GM03348 (cell line): ENCODE measurements around the gene IDI2.
"Not testable (repeated sequence)": the region's sequence is repeated elsewhere in the genome, so short reads cannot be mapped to it uniquely, and the experiment has no call there.

Experiments used
- DNase-seq: peaks from one replicate; pipeline ENCODE4 v3.0.0; 2012; ENCODE audit warnings: low spot score

IDI2 gene

DNA sequence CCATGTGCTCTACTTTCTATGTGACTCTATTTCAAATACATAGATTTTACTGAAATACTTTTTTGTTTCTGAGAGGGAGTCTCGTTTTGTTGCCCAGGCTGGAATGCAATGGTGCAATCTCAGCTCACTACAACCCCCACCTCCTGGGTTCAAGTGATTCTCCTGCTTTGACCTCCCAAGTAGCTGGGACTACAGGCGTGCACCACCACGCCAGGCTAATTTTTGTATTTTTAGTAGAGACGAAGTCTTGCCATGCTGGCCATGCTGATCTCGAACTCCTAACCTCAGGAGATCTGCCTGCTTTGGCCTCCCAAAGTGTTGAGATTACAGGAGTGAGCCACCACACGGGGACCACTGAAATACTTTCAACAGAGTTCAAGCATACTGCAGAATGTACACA lies 19.8 kb upstream of the IDI2 start:
- DNase-seq: no peak

DNA sequence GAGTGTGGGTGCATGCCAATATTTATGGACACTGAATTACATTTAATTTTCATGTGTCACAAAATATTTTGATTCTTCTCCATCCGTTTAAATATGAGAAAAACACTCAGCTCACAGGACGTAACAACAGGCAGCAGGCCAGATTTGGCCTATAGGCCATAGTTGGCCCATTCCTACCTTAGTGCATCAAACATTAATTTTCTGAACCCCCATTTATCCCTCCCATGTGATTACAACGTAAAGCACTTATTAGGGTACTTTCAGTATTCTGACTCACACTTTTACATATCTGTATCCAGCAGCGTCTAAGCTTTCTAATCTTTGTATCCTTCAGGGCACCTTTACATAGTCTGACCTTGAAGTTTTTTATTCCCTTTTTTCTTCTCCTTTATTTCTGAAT lies 19.3 kb upstream of the IDI2 start:
- no peak for DNase-seq

DNA sequence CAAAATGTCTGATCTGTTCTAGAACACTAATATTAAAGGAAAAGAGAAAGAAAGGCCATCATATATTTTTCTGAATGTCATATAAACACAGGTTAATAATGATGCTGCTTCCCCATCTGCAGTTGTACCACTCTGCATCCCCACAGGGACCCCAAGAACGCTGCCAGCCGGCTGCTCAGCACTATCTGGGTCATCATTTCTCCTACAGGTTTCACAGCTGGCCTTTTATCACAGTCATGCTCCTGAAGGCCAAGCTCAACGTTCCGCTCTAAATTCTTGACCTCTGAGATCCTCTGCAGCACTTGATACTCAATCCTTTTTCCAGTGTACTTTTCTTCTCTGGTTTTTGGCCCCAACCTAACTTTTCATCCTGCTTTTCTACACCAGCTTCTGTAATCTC lies 18.5 kb upstream of the IDI2 start:
- DNase-seq: no peak

DNA sequence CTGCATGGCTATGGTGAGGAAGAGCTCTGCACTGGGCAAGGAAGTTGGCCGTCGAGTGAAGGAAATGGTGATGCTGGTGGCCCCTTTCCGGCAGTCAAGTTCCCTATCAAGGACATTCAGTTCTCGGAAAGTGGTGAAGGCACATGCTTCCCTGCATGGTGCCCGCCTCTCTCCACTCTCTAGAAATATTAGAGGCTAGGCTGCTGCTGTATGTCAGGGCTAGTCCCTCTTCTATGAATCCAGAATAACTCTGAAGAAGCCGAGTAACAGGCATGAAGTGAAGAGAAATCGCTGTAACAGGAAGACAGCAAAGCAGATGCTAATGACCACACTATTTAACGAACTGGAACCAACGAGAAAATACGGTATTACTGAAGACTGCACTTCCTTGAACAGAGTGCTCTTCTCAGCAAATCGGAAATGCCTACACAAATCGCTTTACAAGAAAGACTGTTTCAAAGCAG lies 17.9 kb upstream of the IDI2 start:
- no peak for DNase-seq

DNA sequence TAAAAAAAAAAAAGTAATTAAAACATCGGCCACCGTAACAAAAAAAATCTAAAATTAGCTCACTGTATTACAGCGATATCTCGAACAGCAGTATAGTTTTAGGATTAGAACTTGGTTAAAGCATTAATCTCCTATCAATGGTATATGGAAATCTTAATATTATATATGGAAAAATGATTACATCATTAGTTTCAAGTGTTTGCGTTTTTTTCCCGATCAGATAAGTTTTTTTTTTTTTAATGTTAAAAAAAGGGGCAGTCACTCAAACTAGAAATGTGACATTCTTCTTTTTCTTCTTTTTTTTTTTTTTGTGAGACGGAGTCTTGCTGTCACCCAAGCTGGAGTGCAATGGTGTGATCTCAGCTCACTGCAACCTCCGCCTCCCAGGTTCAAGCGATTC lies 15.9 kb upstream of the IDI2 start:
- no peak for DNase-seq

DNA sequence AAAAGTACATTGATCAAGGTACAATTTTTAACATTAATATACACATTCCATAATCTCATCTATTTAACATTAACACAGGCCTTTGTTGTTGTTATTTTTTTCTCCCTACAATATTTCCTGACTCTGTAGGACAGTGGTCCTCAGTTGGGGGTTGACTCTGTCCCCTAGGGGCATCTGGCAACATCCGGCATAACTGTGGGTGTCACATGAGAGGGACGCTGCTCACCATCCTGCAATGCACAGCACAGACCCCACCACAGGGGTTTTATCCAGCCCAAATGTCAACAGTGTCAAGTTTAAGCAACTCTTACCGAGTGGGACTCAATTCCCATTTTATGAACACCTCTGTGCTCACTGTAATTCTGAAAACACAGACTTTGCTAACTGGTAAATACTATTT lies 14.5 kb upstream of the IDI2 start:
- DNase-seq: no peak

DNA sequence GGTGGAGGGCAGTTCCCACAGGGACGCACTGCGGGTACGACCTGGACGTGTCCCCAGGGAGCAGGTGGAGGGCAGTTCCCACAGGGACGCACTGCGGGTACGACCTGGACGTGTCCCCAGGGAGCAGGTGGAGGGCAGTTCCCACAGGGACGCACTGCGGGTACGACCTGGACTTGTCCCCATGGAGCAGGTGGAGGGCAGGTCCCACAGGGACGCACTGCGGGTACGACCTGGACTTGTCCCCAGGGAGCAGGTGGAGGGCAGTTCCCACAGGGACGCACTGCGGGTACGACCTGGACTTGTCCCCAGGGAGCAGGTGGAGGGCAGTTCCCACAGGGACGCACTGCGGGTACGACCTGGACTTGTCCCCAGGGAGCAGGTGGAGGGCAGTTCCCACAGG lies 13.1 kb upstream of the IDI2 start:
- not testable (repeated sequence) for DNase-seq

DNA sequence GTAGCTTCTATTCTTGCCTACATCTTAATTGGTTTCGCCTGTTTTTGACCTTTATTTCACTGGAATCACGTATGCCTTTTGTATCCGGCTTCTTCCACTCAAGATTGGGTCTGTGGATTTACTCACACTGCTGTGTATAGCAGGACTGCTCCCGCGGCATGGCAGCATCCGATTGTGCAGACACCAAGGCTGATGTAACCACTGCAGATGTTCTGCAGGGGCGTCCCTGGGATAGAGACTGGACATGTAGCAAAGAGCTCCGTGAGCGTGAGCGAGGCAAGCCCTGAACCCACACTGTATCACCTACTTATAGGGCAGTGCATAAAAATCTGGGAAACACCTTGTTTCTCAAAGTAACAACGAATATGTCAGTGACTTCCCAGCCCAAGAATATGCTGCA lies 11.4 kb upstream of the IDI2 start:
- DNase-seq: no peak

DNA sequence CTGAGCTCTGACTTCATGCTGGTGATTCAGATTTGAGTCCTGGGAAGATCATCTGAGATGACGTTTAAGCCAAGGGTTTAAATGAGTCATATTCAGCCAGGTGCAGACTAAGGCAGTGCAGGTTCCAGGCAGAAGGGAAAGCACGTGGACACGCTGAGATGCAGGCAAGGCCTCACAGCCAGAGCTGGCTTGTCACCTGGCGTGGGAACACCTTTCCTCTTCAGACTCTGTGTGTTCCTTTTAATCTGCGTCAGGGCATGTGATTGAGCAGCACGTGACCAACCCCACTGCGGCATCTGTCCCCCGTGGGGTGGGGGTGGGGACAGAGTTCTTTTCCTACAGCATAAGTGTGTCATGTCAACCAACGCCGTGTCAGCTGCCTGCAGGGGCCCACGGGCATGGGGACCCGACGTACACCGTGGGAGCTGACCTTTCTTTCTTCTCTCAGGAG lies 10.7 kb upstream of the IDI2 start:
- DNase-seq: no peak

DNA sequence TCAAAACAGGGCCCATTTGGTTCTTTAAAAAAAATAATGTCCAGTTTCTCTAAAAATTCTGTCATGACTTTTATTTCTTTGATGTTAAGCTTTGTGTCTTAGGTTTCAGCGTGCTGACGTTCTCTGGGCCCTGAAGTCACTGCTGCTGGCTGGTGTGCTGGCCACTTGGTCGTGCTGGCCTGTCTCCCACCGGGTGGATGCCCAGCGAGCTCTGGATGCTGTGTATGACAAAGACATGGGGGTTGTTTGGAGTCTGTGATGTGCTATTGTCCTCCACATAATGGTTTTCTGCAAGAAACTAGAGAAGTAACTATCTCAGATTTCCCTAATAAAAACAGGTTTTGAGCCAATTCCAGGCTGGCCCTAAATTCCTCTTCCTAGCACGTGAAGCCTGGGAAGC lies 9.5 kb upstream of the IDI2 start:
- no peak for DNase-seq

DNA sequence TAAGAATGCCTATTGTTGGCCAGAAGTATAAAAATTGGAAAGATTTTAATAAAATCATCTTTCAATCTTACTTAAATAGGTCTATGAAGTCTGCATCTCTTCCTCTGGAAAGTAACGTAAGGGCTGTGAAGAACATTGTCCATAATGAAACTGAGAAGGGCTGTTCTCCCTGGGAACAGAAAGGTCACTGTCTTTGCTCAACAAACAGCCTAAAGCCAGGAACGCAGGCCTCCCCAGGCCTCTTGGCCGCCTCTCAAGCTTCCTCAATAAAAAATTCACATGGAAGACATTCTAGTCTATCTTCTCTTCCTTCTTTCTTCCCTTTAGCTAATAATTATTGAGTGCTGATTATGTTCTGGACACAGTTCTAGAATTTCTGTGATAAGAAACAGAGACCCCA lies 9.1 kb upstream of the IDI2 start:
- no peak for DNase-seq

DNA sequence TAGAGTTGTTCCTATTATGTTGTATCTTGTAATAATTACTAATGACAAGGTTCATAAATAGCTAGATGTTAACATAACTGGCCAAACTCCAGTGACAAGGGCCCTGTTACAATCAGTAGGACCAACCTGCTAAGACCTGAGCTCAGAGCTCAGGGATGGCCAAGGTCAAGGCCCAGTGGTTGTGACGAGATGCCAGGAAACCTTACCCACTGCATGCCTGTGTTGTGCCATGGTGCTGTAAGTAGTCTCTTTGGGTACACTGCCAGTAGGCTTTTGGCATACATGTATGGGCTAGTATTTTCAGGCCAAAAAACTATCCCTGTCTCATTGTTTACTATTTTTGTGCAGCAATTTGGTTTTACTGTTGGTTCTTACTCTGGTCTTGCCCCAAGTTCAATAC lies 7.9 kb upstream of the IDI2 start:
- no peak for DNase-seq

DNA sequence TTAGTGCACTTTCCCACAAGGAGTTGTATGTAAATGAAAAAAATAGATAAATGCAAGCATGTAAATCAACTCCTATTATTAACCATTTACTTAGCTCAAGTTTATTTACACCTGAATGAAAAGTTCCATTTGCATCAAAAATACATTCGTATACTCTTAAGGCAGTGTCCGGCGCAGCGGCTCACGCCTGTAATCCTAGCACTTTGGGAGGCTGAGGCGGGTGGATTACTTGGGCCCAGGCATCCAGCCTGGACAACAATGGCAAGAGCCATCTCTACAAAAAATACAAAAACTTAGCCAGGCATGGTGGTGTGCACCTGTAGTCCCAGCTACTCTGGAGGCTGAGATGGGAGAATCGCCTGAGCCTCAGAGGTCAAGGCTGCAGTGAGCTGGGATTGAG lies 4.2 kb upstream of the IDI2 start:
- DNase-seq: no peak

DNA sequence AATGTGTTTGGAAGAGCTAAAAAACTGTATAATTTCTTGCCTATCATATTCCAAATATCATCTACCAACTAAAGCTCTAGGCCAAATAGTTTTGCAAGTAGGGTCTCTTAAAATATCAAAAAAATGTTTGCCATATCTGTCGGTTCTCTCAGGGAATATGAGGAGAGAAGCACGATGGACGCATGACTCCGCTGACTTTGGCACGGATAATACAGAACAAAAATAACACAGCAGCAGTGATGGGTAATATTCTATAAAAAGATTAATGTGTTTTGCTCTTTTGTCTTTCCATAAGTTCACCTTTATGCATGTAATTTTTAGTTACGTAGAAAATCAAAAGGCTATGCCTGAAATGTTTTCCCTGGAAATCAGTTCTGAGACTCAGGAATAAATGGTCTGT lies 919 bp upstream of the IDI2 start:
- DNase-seq: no peak

DNA sequence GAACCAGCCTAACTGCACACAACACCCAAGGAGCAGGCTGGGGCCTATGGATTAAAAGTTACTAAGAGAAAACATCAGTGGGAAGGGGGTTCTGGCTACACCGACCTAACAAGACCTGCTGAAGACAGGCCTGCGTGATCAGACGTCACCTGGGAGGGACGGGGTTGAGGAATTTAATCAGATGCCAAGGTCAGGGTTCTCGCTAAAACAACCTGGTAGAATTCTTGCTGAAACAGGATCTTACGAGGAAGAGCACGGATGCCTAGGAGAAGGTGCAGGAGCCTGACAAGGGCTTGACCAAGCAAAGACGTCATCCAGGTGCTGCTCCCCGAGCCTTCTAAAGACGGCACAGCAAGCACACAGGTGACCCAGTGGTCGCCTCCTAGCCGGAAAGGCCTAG lies 1.6 kb downstream of the IDI2 start:
- no peak for DNase-seq

DNA sequence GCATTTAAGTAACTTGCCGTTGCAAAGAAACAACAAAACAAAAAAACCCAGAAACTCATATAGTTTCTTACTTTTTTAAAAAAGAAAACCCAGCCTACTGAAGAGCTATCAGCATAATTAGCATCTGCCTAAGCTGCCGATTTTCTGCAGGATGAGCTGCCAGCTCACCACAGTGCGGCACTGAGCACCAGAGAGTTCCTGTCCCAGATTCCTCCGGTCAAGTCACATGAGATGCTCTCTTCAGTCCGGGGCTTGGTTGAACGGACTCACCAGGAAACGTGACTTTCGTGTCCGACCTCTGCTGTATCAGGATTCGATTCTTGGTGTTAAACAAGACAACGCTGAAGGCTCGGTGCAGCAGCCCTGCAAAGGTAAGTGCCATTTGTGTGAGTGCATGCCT lies 3.2 kb downstream of the IDI2 start:
- no peak for DNase-seq

DNA sequence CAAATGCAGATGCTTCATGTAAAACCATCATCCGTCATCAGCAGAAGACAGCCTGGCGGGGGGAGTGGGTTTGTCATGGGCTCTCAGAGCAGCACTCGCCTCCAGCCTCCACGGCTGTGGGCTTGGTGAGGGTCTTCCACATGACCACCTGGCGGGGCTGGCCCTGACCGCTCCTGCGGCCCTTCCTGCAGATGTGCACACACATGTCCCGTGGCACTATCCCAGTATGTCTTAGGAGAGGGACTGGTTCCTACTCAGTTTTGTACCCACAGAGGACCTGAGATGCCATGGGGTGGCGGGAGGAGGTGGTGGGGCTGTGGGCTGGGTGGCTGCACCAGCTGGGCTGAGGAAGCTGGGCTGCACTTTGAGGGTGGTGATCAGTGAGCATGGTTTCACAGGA lies 4.7 kb downstream of the IDI2 start:
- no peak for DNase-seq

DNA sequence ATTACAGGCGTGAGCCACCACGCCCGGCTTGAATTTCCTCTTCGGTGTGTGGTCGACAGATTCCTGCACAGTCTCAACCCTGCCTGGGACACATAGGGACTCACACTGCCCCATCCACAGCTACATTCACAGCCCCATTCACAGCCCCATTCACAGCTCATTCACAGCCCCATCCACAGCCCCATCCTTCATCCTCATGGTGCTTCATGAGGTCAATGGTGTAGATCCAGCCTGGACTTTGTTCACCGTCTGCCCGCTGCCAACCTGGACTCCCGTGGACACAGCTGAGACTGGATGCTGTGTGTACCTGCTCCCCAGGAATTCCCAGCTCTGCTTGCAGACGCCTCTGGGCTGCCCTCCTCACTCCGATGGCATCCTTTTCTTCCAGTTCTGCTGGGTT lies 5.2 kb downstream of the IDI2 start:
- no peak for DNase-seq

DNA sequence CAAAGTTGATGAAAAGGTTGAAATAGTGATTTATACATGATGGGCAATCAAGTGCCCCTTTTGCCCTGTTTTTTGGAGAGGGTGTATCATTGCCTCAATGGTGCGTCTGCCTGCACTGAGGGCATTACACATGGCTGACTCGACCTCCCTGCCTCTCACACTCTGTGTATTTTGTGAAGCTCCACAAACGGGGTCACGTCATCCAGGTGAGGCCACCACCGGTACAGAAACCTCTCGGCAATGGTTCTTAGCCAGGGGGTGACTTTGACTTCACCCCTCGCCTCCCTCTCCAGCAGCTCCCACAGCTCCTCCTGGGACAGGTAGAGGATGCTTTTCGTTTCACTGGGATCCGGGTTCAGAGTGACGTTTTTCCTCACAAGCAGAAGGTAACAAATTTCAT lies 6.3 kb downstream of the IDI2 start:
- no peak for DNase-seq

DNA sequence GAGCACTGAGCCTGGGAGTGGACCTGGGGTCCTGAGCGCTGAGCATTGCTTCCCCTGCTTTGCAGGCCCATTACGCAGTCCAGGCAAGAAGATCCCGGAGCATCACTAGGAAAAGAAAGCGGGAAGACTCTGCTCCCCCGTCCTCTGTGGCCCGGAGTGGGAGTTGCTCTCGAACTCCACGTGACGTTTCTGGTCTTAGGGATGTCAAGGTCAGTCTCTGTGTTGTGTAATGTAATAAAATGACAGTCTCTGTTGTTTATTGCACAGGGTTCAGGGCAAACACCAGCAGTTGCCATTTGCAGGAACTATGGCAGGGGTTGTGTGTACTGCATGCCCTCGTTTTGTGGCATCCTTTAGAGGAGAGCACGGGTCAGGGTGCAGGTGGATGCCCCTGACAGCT lies 10.0 kb downstream of the IDI2 start:
- no peak for DNase-seq

DNA sequence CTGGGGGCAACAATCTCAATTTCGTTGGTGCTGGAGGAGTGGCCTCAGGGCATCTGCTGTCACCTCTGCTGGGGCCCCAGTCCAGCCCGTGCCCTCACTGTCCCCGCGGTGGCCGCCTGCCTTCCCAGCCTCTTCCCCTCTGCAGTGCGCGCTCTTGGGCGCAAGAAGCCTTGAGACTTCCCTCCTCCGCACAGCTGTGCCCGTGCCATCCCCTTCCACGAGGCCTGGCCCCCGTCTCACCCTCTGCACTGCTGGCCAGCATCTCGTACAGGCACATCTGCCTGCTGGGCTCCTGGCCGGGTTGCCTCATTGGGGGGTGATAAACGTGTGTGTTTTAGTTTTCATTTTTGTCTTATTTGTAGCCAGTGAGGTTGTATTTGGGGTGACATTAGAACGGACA lies 14.0 kb downstream of the IDI2 start:
- no peak for DNase-seq

DNA sequence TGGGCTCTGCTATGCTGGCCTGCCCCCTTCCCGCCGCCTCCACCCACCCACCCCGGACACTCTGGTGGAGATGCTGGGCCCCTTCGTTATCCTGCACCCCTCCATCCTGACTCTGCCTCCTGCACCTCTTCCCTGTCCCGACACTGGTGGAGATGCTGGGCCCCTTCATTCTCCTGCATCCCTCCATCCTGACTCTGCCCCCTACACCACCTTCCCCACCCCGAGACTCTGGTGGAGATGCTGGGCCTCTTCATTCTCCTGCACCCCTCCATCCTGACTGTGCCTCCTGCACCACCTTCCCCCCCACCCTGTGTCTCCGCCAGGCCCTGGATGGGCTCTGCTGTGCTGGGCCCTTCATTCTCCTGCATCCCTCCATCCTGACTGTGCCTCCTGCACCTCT lies 15.0 kb downstream of the IDI2 start:
- DNase-seq: no peak

DNA sequence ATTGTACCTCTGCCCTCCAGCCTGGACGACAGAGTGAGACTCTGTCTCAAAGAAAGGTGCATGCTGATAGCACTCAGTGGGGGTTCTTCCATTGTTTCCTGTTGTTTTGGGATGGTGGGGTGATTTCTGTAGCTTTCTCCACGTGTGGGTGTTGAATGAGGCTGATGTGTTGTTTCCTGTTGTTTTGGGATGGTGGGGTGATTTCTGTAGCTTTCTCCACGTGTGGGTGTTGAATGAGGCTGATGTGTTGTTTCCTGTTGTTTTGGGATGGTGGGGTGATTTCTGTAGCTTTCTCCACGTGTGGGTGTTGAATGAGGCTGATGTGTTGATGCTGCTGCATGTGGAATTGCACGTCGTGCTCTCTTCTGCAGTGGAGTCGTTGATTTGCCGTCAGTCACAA lies 15.7 kb downstream of the IDI2 start:
- not testable (repeated sequence) for DNase-seq

DNA sequence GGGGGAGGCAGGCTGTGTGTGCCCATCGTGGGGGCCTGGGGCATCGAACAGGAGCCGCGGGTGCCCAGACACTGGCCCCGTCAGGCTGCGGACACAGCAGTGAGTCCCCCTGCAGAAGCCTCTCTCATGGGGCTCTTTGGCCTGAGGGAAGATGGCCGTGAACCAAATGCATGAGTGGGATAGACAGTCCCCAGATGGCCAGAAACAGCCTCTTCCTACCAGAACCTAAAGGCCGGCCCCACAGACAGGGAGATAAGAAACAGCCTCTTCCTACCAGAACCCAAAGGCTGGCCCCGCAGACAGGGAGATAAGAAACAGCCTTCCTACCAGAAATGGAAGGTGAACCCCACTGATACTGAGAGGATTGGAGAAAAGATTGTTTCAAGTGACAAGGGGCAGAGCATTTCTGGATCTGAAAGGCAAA lies 16.6 kb downstream of the IDI2 start:
- no peak for DNase-seq

DNA sequence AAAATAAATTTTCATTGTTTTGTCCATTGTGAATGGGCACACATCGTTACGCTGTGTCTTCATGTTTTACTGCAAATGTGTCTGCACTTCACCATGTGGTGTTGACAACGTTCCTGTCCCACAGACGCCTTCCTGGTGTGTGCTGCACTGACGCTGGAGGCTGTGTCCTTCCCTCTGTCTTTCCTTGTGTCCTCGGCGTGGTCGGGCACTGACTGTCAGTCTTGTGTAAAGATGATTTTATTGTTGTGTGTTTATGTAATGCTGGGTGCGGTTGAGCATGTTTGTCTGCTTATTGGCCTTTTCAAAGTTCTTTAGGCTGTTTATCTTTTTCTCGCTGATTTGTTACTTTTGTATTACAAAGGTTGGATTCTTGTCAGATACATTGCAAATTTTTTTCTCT lies 18.1 kb downstream of the IDI2 start:
- no peak for DNase-seq
